Endothelial cell of umbilical vein (primary cell): ENCODE data around the gene ACTL8. TPM values are rescaled to one million over a fixed set of nuclear protein-coding genes. Genes with fewer than 3 reads are reported as not detected.

Experiments
- BruUV-seq: library from RNA; stranded (reverse); fragments of 400-500 nt; replicated peaks from 2 replicates; lab custom pipeline; 2021; lab: Mats Ljungman, UMichigan
- CTCF ChIA-PET: fragments of 300-600, 350-600 bp; sonication (Branson Sonifier 250); formaldehyde crosslinking; loops from one replicate; lab custom pipeline; 2021; ENCODE audit warnings: antibody characterized with exemption, inconsistent platforms; lab: Charles Lee
- POLR2A ChIA-PET: fragments of 300-600, 350-600 bp; sonication (Branson Sonifier 250); formaldehyde crosslinking; loops from one replicate; lab custom pipeline; 2021; ENCODE audit warnings: antibody characterized with exemption, inconsistent platforms; lab: Charles Lee
- DNase-seq: peaks from one replicate; pipeline ENCODE4 v3.0.0-alpha.2; 2011; ENCODE audit warnings: low read depth, low spot score
- FAIRE-seq: peaks from 2 replicates; lab custom pipeline; 2011; peaks lifted over from hg19 to GRCh38; lab: Jason Lieb, UNC
- H2AFZ ChIP-seq: 2 replicates; pipeline ENCODE4 v1.6.0; 2012; ENCODE audit warnings: low read depth, low read length, control low read depth, inconsistent platforms
- H3K27ac ChIP-seq: 2 replicates; pipeline ENCODE4 v1.5.1; 2011; ENCODE audit warnings: low read depth, mild to moderate bottlenecking, control low read depth, low read length, moderate library complexity; ENCODE audit not compliant: insufficient read depth
- H3K27me3 ChIP-seq, 2 experiments: 2 replicates each; pipeline versions ENCODE4 v1.6.0 to v1.6.1; 2011; ENCODE audit warnings: low read length in 2 of 2, mixed read lengths in 1 of 2; ENCODE audit not compliant: control insufficient read depth in 2 of 2, insufficient read depth in 2 of 2
- H3K36me3 ChIP-seq, 2 experiments: 2 replicates in 1 of 2; 3 replicates in 1 of 2; pipeline ENCODE4 v1.5.1; 2011; ENCODE audit warnings: low read length in 2 of 2, mild to moderate bottlenecking in 1 of 2, moderate library complexity in 1 of 2; ENCODE audit not compliant: control insufficient read depth in 2 of 2, insufficient read depth in 2 of 2; ENCODE audit errors: extremely low read depth in 1 of 2
- H3K4me1 ChIP-seq: 3 replicates; pipeline ENCODE4 v1.5.1; 2011; ENCODE audit warnings: mild to moderate bottlenecking, low read length; ENCODE audit not compliant: control insufficient read depth, insufficient read depth; ENCODE audit errors: extremely low read depth
- H3K4me2 ChIP-seq: 2 replicates; pipeline ENCODE4 v1.6.1; 2011; ENCODE audit warnings: low read length, control low read depth, mixed read lengths; ENCODE audit not compliant: insufficient read depth
- H3K4me3 ChIP-seq, 3 experiments: fragments of 200-600 bp in 1 of 3; sonication (generic), shearing (Covaris generic) in 1 of 3; replicated peaks in 1 of 3; 2 replicates each; pipeline ENCODE4 v1.5.1; 2011 to 2016; ENCODE audit warnings: control low read depth in 3 of 3, low read length in 3 of 3, mild to moderate bottlenecking in 2 of 3, inconsistent platforms in 1 of 3, low read depth in 1 of 3, moderate library complexity in 1 of 3; ENCODE audit not compliant: insufficient read depth in 1 of 3
- H3K79me2 ChIP-seq: 2 replicates; pipeline ENCODE4 v1.6.0; 2012; ENCODE audit warnings: low read length, inconsistent platforms; ENCODE audit not compliant: control insufficient read depth, insufficient read depth
- H3K9ac ChIP-seq: replicated peaks from 2 replicates; pipeline ENCODE3; 2011; ENCODE audit warnings: low read length, control low read depth; ENCODE audit not compliant: insufficient read depth; ENCODE audit errors: extremely low read depth
- H3K9me1 ChIP-seq: replicated peaks from 3 replicates; pipeline ENCODE4 v1.6.0; 2011; ENCODE audit warnings: mild to moderate bottlenecking, low read length; ENCODE audit not compliant: control insufficient read depth, insufficient read depth; ENCODE audit errors: extremely low read depth
- H3K9me3 ChIP-seq: replicated peaks from 2 replicates; pipeline ENCODE4 v1.5.1; 2012; ENCODE audit warnings: low read length, inconsistent platforms; ENCODE audit not compliant: control insufficient read depth, insufficient read depth
- H4K20me1 ChIP-seq: replicated peaks from 2 replicates; pipeline ENCODE3; 2011; ENCODE audit warnings: mild to moderate bottlenecking, low read length; ENCODE audit not compliant: control insufficient read depth, insufficient read depth; ENCODE audit errors: extremely low read depth
- EZH2 ChIP-seq: IDR thresholded peaks from 2 replicates; pipeline ENCODE4 v1.6.1; 2012; ENCODE audit warnings: borderline replicate concordance, low read depth, mild to moderate bottlenecking, moderate library complexity, low read length, inconsistent platforms; ENCODE audit not compliant: severe bottlenecking
- JUN ChIP-seq: IDR thresholded peaks from 2 replicates; pipeline ENCODE4 v1.6.1; 2011; ENCODE audit warnings: borderline replicate concordance, low read depth; ENCODE audit not compliant: insufficient read length, insufficient read depth
- MYC ChIP-seq: IDR thresholded peaks from one replicate; pipeline ENCODE4 v1.6.1; 2011; ENCODE audit warnings: mild to moderate bottlenecking, low read depth, low read length
- POLR2A ChIP-seq: IDR thresholded peaks from 2 replicates; pipeline ENCODE4 v1.6.1; 2012; ENCODE audit warnings: low read depth, mild to moderate bottlenecking, control low read depth, low read length
- POLR2AphosphoS5 ChIP-seq: IDR thresholded peaks from 2 replicates; pipeline ENCODE4 v1.6.1; 2012; ENCODE audit warnings: low read depth, mild to moderate bottlenecking, control low read depth, low read length, moderate library complexity; ENCODE audit not compliant: insufficient read depth
- dilution Hi-C: fragments of 300-500 bp; cut with MboI; formaldehyde crosslinking; loops from one replicate; pipeline ENCODE4 v1.15.0; 2019; ENCODE audit warnings: low sequenced_read_pairs; ENCODE audit not compliant: extremely low pct_ligation_motif_present
- intact Hi-C: fragments of 100-400 bp; cut with micrococcal nuclease; formaldehyde crosslinking; loops from one replicate; pipeline ENCODE4 v1.10.0; 2022
- polyA plus RNA-seq, 4 experiments: library from polyadenylated mRNA; depleted of rRNA in 3 of 4; stranded (reverse) in 3 of 4; unstranded in 1 of 4; fragments of >200 nt; gene quantifications; 2 replicates each; pipeline versions ENCODE4 v1.2.1 to v1.2.3, GENCODE V29; 2011 to 2012; ENCODE audit warnings: missing spikeins in 1 of 4
- total RNA-seq: library from RNA; stranded (reverse); gene quantifications from 2 replicates; pipeline ENCODE4 v1.2.3, GENCODE V29; 2021
- TF ChIP-seq, protein P1 (sequence below): IDR thresholded peaks from 2 replicates; pipeline ENCODE4 v1.6.1; 2011; ENCODE audit not compliant: insufficient read depth, insufficient read length
- TF ChIP-seq, protein P2 (sequence below), 2 donors: IDR thresholded peaks; 1 replicate in 1 of 2; 2 replicates in 1 of 2; pipeline ENCODE4 v1.5.1; 2011; ENCODE audit warnings: low read length in 2 of 2, mild to moderate bottlenecking in 2 of 2, moderate library complexity in 2 of 2, control low read depth in 1 of 2, inconsistent platforms in 1 of 2, low read depth in 1 of 2; ENCODE audit not compliant: insufficient read depth in 1 of 2; ENCODE audit errors: extremely low read depth in 1 of 2

ACTL8 gene
- total and polyA plus RNA-seq, 2 donors (not counting 3 experiments of a cell fraction or from before 2014, with no cell fraction given), result not detected

DNA sequence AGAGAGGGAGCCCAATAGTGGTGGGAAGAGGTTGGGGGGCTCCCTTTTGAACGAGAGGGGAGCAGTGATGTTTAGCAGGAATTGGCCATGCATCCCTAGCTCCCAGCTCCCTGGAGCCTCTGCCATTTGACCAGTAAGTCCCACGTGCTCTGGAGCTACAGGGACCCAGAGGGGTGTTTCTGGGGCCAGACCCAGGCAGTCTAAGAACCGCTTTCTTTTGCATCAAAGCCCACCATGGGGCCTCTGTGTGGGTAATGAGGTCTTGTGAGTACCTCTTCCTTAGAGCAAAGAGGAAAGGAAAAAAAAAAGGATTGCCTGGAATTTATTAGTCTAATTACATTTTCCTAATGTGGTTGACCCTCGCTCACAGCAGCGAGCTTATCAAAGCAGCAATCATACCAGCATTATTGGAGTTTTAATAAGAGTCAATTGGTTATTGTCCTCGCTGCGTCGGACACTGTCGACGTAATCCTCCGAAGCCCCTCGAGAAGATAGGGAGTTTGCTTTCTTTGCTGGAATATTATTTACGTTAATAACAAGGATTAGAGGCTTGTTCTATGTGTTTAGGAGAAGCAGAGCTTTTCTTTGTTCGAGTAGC is 17.6 kb downstream of the ACTL8 start:
- Histone ChIP-seq H3K79me2 (no peaks in the 10 kb centered on the region), H3K4me2 (no peak overlapping the region), H2AFZ (no peak overlapping the region), H4K20me1 (no peaks in the 10 kb centered on the region), H3K27ac (no peak overlapping the region), H3K9ac (no peak overlapping the region), H3K4me1 (no peaks in the 10 kb centered on the region), H3K27me3 (no peaks in the 10 kb centered on the region), H3K9me1 (no peaks in the 10 kb centered on the region), H3K4me3 (no peak overlapping the region), H3K9me3 (no peaks in the 10 kb centered on the region), H3K36me3 (no peaks in the 10 kb centered on the region)
- no peak for DNase-seq
- intact Hi-C loops (no loop called here), dilution Hi-C loops (no loop called here)
- ChIA-PET POLR2A (no interaction called here), CTCF (no interaction called here)
- BruUV-seq, result no TSS peak
- TF ChIP-seq JUN, result no peak
- TF ChIP-seq, protein P1, sequence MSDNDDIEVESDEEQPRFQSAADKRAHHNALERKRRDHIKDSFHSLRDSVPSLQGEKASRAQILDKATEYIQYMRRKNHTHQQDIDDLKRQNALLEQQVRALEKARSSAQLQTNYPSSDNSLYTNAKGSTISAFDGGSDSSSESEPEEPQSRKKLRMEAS, result no peak
- FAIRE-seq, result no peak

DNA sequence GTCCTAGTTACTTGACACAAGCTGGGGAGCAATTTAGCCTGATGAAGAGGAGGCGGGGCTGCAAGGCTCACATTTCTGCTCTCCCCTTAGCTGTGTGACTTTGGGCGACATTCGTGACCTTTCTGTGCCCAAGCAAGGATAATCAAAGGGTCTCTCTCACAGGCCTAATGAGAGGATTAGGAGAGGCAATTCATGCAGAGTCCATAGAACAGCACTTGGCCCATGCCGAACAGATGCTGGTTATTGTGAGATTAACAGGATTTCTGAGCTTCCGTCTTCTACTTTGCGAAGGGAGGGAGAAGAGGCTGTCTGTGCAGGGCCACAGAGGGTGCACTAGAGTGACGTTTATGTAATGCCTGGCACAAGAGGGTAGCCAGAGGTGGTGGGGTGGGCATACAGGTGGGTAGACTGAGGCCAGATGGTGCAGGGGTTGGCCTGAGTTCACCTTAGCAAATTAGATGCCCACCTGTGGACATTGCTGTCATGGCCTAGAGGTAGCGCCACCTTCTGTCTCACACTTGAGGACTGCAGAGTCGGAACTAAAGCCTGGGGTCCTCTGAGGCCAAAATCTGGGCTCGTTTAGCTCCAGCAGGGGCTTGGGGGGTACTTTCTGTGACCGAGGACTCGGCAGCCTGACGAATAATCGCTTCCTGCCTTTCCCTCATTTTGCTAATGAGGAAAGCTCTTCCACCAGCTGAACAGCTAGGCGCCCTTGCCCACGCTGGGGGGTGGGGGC is 18.6 kb downstream of the ACTL8 start:
- H3K9ac ChIP-seq, result no peak overlapping the region
- ChIA-PET CTCF (no interaction called here), POLR2A (interaction anchor here (0.6 kb wide), 1 partner anchor 28 kb away, joined by 8 read pairs; no protein-coding TSS in a partner anchor)
- no peak overlapping the region for H3K27ac ChIP-seq
- no peak for TF ChIP-seq POLR2AphosphoS5
- no peak for TF ChIP-seq EZH2
- no peak for TF ChIP-seq MYC
- no peak for TF ChIP-seq POLR2A
- TF ChIP-seq, protein P2, sequence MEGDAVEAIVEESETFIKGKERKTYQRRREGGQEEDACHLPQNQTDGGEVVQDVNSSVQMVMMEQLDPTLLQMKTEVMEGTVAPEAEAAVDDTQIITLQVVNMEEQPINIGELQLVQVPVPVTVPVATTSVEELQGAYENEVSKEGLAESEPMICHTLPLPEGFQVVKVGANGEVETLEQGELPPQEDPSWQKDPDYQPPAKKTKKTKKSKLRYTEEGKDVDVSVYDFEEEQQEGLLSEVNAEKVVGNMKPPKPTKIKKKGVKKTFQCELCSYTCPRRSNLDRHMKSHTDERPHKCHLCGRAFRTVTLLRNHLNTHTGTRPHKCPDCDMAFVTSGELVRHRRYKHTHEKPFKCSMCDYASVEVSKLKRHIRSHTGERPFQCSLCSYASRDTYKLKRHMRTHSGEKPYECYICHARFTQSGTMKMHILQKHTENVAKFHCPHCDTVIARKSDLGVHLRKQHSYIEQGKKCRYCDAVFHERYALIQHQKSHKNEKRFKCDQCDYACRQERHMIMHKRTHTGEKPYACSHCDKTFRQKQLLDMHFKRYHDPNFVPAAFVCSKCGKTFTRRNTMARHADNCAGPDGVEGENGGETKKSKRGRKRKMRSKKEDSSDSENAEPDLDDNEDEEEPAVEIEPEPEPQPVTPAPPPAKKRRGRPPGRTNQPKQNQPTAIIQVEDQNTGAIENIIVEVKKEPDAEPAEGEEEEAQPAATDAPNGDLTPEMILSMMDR (IDR thresholded peaks at IDR 0.05; ENCODE audit: extremely low read depth in 1 of 2, insufficient read depth in 1 of 2, low read depth in 1 of 2, low read length in 2 of 2), result no peak
- no peaks in the 10 kb centered on the region for H4K20me1 ChIP-seq
- FAIRE-seq (no peak), DNase-seq (no peak)
- H2AFZ ChIP-seq, result no peak overlapping the region
- no peak overlapping the region for H3K4me3 ChIP-seq
- no peaks in the 10 kb centered on the region for H3K27me3 ChIP-seq
- H3K79me2 ChIP-seq, result no peaks in the 10 kb centered on the region
- no peak overlapping the region for H3K4me2 ChIP-seq
- no peaks in the 10 kb centered on the region for H3K4me1 ChIP-seq
- no TSS peak for BruUV-seq
- H3K9me1 ChIP-seq, result no peaks in the 10 kb centered on the region
- H3K36me3 ChIP-seq, result no peaks in the 10 kb centered on the region
- no peaks in the 10 kb centered on the region for H3K9me3 ChIP-seq
- dilution Hi-C loops, result no loop called here
- intact Hi-C loops, result no loop called here
